Skeletal muscle cell (primary cell): ENCODE data around the gene EYS.

Experiments
- DNase-seq: peaks from one replicate; pipeline ENCODE4 v3.0.0-alpha.2; 2010; ENCODE audit warnings: low read depth
- H3K4me3 ChIP-seq: 2 replicates; pipeline ENCODE4 v1.5.1; 2011; ENCODE audit warnings: low read depth, mild to moderate bottlenecking, control low read depth, low read length, moderate library complexity

EYS gene

GRCh38 chr6:64590965-64591675 is 1115.9 kb downstream of the EYS start:
- H3K4me3 ChIP-seq: no peak overlapping the region
- DNase-seq: no peak

GRCh38 chr6:64589961-64590360 is 1117.1 kb downstream of the EYS start:
- H3K4me3 ChIP-seq: no peak overlapping the region
- no peak for DNase-seq

GRCh38 chr6:64580346-64580745 is 1126.7 kb downstream of the EYS start:
- peak; percentile 65 for DNase-seq
- no peak overlapping the region for H3K4me3 ChIP-seq

GRCh38 chr6:64553249-64553786 is 1153.7 kb downstream of the EYS start:
- H3K4me3 ChIP-seq: no peak overlapping the region
- no peak for DNase-seq

GRCh38 chr6:64547594-64548268 is 1159.3 kb downstream of the EYS start:
- H3K4me3 ChIP-seq: no peak overlapping the region
- DNase-seq: no peak

- no peak for DNase-seq
- H3K4me3 ChIP-seq: no peak overlapping the region
Observed at GRCh38 chr6:64539917-64540316, 1167.1 kb downstream of the EYS start.

GRCh38 chr6:64538722-64539121 is 1168.3 kb downstream of the EYS start:
- DNase-seq: no peak
- H3K4me3 ChIP-seq: no peak overlapping the region

- no peak for DNase-seq
Observed at GRCh38 chr6:64527899-64528298, 1179.1 kb downstream of the EYS start.

GRCh38 chr6:64522859-64523258 is 1184.2 kb downstream of the EYS start:
- DNase-seq: no peak
- no peak overlapping the region for H3K4me3 ChIP-seq

More at GRCh38 chr6:64527899-64528298, 1179.1 kb downstream of the EYS start:
- H3K4me3 ChIP-seq: no peak overlapping the region

GRCh38 chr6:64520050-64520449 is 1187.0 kb downstream of the EYS start:
- DNase-seq: peak; percentile 89

GRCh38 chr6:64516393-64516792 is 1190.6 kb downstream of the EYS start:
- DNase-seq: no peak
- no peak overlapping the region for H3K4me3 ChIP-seq

More at GRCh38 chr6:64520050-64520449, 1187.0 kb downstream of the EYS start:
- no peak overlapping the region for H3K4me3 ChIP-seq

- no peak for DNase-seq
- H3K4me3 ChIP-seq: no peak overlapping the region
Observed at GRCh38 chr6:64507661-64508060, 1199.4 kb downstream of the EYS start.

- DNase-seq: no peak
- H3K4me3 ChIP-seq: no peak overlapping the region
Observed at GRCh38 chr6:64505312-64505711, 1201.7 kb downstream of the EYS start.

- DNase-seq: peak; percentile 16
- no peak overlapping the region for H3K4me3 ChIP-seq
Observed at GRCh38 chr6:64504503-64504902, 1202.5 kb downstream of the EYS start.

GRCh38 chr6:64502801-64503200 is 1204.2 kb downstream of the EYS start:
- H3K4me3 ChIP-seq: no peak overlapping the region
- DNase-seq: no peak

- DNase-seq: no peak
- no peak overlapping the region for H3K4me3 ChIP-seq
Observed at GRCh38 chr6:64497634-64498033, 1209.4 kb downstream of the EYS start.

- H3K4me3 ChIP-seq: no peak overlapping the region
- no peak for DNase-seq
Observed at GRCh38 chr6:64489763-64490162, 1217.3 kb downstream of the EYS start.

GRCh38 chr6:64486578-64487351 is 1220.3 kb downstream of the EYS start:
- DNase-seq: no peak
- H3K4me3 ChIP-seq: no peak overlapping the region

GRCh38 chr6:64483956-64484499 is 1223.0 kb downstream of the EYS start:
- DNase-seq: no peak

GRCh38 chr6:64482631-64483030 is 1224.4 kb downstream of the EYS start:
- H3K4me3 ChIP-seq: no peak overlapping the region
- DNase-seq: no peak

More at GRCh38 chr6:64483956-64484499, 1223.0 kb downstream of the EYS start:
- no peak overlapping the region for H3K4me3 ChIP-seq
